ENCODE measurements around the gene SKI.

DNA sequence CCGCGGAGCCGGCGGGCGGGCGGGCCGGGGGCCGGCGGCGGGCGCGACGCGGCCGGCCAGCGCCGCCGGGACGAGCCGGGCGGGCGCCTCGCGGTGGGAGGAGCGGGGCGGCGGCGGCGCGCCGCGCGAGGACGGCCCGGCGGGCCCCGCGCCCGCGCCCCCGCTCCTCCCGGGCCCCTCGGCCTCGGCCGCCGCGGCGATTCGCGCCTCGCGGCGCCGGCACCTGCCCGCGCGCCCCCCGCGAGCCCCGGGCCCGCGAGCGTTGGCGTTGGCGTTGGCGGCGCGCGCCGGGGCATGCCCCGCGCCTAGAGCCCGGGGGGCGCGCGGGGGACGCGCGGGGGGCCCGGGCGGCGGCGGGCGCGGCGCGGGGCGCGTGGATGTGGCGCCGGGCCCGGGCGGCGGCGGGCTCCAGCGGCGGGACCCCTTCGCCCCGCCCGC is at the start of gene SKI:
- TF ChIP-seq, protein P1, sequence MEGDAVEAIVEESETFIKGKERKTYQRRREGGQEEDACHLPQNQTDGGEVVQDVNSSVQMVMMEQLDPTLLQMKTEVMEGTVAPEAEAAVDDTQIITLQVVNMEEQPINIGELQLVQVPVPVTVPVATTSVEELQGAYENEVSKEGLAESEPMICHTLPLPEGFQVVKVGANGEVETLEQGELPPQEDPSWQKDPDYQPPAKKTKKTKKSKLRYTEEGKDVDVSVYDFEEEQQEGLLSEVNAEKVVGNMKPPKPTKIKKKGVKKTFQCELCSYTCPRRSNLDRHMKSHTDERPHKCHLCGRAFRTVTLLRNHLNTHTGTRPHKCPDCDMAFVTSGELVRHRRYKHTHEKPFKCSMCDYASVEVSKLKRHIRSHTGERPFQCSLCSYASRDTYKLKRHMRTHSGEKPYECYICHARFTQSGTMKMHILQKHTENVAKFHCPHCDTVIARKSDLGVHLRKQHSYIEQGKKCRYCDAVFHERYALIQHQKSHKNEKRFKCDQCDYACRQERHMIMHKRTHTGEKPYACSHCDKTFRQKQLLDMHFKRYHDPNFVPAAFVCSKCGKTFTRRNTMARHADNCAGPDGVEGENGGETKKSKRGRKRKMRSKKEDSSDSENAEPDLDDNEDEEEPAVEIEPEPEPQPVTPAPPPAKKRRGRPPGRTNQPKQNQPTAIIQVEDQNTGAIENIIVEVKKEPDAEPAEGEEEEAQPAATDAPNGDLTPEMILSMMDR (IDR thresholded peaks at IDR 0.05) = no peak
- no peak for TF ChIP-seq POLR2A (IDR thresholded peaks at IDR 0.05)
